Measurements from ENCODE around the gene TMEM181. TPM values are rescaled to one million over a fixed set of nuclear protein-coding genes. Genes with fewer than 3 reads are reported as not detected.
"Not testable (repeated sequence)": the region's sequence is repeated elsewhere in the genome, so short reads cannot be mapped to it uniquely, and the experiment has no call there.

The TMEM181 gene
- 10 to 100 TPM; 21.4 to 24.6 (median 23.0) TPM for polyA plus RNA-seq (ENCODE audit: insufficient read length in 3 of 3)

DNA sequence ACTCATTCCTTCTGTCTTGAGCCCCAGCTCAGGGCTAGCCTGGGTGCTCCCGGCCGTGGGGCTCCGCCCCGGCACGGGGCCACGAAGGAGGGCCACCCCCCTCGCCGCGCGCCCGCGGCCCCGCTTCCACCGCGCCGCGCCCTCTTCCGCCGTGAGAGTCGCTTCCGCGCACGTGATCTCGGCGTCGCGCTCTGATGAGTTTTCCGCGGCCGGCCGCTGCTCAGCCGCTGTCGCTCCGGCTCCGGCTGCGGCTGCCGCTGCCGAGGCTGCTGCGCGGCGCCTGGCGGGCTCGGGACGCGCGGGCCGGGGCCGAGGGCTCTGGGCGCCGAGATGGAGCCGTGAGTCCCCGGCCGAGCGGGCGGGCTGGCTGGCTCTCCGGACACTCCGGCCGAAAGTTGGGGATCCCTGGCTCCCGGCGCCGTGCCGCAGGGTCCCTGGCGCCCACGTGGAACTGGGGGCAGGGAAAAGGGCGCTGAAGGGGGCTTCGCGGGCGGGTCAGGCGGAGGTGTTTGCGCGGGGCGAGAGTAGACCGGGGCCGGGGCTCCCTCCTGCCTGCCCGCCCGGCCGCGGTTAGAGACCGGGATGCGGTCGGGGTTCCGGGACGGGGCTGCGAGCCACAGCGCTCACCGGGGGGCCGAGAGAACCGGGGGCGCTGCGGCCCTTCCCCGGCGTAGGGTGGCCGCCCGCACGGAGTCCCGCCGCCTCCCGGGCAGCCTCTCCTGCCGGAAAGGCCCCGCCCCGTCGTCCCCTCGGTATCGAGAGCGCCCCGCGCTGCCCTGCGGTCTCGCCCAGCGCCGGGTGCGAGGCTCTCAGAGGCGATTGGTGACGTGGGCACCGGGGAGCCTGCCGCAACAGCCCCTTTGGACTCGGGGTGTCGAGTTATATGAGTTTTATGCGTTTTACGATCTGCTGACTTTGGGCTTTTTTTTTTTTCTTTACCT, at the start of gene TMEM181:
Gene TMEM181, plus strand, starts transcription at position 197 of the 941 bp plus-strand sequence. Its CDS starts 134 bp downstream, at position 331.
- peak in 2 of 3 donors; percentile 31 to 70 for DNase-seq (ENCODE audit: low read depth in 3 of 3, low spot score in 2 of 3)

GRCh38 chr6:158512809-158513208, 47.1 kb upstream of the TMEM181 start:
- DNase-seq (ENCODE audit: low read depth in 3 of 3, low spot score in 2 of 3), result no peak

DNA sequence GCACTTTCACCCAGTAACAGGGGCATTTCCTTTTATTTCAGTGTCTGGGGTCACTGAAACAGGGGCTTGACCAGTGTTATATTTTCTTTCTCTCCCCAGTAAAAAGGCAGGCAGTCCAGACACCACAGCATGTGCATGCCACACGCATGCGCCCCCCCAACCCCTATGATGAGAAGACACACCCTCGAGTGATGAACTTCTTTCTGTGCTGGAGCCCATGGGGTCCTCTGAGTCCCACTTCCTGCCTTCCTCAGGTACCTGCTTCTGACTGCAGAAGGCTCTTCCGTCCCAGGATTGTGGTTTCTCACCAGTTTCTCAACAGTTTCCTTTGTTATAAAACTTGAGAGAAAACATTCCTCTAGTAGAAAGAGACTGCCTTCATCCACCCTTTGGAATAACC, 45.7 kb upstream of the TMEM181 start:
- DNase-seq (ENCODE audit: low read depth in 3 of 3, low spot score in 2 of 3), result no peak

DNA sequence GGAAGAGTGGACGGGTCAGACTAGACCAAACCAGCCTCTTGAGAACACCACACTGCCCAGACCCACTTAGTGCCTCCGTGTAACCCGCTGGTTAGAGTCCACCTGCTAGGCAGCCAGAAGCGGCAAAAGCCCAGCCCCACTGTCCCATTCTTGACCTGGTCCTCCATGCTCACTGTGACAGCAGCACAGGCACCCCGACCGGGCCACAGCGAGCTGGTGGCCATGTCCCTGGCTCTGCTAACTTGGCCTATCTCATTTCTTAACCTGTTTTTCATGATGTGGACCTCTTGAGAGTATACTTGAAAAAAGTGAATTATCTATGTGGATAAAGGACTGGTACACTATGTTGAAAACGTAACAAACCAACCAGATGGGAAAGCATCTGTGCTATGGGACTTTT, 44.9 kb upstream of the TMEM181 start:
- DNase-seq (ENCODE audit: low read depth in 3 of 3, low spot score in 2 of 3), result no peak

DNA sequence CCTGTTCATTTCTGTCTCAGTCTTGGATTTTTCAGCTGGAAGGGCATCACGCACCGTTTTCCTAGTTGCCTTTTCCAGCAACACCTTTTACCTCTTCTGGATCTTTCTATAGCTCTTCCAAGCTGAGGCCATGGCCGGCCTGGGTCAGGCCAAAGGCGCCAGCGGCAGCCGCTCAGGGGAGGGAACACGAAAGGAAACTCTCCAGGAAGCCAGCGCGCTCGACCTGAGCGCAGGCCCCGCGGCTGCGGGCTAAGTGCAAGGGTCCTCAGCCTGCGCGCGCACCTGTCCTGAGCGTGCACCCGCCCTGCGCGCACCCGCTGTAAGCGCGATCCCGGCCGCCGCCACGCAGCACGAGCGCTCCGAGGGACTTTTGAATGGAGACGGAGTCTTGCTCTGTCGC, 43.8 kb upstream of the TMEM181 start:
- DNase-seq (ENCODE audit: low read depth in 3 of 3, low spot score in 2 of 3), result no peak

GRCh38 chr6:158517038-158517437, 42.9 kb upstream of the TMEM181 start:
- no peak for DNase-seq (ENCODE audit: low read depth in 3 of 3, low spot score in 2 of 3)

- DNase-seq (ENCODE audit: low read depth in 3 of 3, low spot score in 2 of 3), result no peak
Measured at GRCh38 chr6:158517581-158517980, 42.3 kb upstream of the TMEM181 start.

DNA sequence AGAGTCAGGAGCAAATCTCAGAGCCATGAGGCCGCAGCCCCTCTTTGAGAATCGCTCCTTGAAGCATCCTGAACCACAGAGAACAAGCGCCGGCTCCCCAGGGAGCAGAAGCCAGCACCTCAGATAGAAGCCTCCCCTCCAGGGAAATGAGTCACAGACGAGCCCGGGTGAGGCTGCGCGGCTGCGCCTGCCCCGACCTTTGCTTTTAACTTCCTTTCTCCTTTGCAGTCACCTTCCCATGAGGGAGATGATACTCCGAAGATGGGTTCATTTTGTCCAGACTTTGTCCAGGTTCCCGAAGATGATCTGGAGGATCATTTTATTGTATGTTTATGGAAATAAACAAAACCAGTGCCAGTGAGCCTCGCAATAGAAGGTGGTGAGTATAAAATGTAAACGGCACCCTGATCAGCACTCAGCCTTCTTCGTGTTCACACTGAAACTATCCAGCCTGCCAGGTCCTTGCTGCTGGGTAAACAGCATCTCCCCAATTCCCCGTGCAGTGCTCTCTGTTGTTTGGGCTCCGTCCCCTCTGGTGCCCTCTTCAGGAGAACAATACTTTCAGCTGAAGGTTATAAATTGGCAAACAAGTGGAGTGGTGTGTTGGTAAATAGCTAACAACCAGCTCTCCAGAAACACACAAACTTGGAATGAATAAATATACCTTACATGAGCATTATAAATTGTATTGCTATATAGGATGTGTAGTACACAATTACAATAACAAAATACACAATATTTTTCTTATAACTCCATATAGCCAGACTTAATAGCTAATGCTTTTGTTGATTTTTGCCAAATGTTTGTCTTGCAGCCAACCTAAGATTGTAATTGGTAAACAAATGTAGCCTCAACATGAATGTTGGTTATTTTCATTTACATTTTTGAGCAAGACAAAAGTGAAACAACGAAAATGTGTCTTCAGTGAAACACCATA, 41.4 kb upstream of the TMEM181 start:
- no peak for DNase-seq (ENCODE audit: low read depth in 3 of 3, low spot score in 2 of 3)

DNA sequence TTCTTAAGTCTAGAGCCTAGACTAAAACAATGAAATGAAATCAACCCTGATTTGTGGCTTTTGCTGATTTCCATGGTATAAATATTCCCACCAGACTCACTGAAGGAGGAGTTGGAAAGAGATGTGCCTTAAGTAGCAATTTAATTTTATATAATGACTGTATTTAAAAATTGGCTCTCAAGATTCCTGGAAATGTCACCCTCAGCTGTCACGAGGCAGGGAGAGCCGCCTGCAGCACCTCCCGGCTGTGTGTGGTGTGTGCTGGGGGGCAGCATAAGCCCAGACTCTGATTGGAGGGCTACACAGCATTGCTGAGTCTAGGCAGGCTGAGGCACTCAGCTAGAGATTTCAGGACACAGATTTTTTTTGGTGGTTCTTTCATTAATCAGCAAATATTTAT, 40.6 kb upstream of the TMEM181 start:
- DNase-seq (ENCODE audit: low read depth in 3 of 3, low spot score in 2 of 3), result no peak

- DNase-seq (ENCODE audit: low read depth in 3 of 3, low spot score in 2 of 3), result no peak
Measured at GRCh38 chr6:158519761-158520160, 40.1 kb upstream of the TMEM181 start.

GRCh38 chr6:158520975-158521374, 38.9 kb upstream of the TMEM181 start:
- DNase-seq (ENCODE audit: low read depth in 3 of 3, low spot score in 2 of 3), result not testable (repeated sequence)

GRCh38 chr6:158521759-158522158, 38.1 kb upstream of the TMEM181 start:
- DNase-seq (ENCODE audit: low read depth in 3 of 3, low spot score in 2 of 3), result no peak

DNA sequence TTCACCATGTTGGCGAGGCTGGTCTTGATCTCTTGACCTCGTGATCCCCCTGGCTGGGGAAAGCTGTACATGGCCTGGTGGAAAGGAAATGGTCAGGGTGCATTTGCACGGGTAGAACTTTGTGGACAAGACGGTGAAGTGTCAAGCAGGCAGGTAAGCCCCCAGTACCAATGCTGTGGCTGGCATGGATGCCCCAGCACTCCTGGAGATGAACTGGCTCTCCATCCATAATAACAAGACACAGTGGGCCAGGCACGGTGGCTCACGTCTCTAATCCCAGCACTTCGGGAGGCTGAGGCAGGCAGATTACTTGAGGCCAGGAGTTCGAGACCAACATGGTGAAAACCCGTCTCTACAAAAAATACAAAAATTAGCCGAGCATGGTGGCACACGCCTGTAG, 37.3 kb upstream of the TMEM181 start:
- DNase-seq (ENCODE audit: low read depth in 3 of 3, low spot score in 2 of 3), result no peak

DNA sequence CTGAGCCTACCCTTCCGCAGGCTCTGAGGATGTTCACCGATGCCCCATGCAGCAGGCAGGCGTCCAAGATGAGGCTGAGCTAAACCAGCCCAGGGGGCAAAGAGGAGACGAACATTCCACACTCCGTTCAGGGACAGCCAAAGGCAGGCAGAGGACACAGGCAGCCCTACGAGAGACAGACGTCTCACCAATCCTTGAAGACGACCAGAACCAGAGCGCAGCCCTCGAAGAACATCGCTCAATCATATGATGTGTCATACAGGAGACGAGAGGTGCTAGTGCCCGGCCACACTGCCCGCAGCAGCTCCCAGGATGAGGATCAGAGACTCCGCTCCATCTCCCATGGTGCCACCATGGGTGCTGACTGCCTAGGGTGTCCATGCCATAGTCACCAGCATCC, 35.6 kb upstream of the TMEM181 start:
- no peak for DNase-seq (ENCODE audit: low read depth in 3 of 3, low spot score in 2 of 3)

DNA sequence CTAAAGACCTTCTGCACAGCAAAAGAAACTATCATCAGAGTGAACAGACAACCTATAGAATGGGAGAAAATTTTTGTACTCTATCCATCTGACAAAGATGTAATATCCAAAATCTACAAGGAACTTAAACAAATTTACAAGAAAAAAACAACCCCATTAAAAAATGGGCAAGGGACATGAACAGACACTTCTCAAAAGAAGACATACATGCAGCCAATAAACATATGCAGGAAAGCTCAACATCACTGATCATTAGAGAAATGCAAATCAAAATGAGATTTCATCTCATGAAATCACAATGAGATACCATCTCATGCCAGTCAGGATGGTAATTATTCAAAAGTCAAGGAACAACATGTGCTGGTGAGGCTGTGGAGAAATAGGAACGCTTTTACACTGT, 32.0 kb upstream of the TMEM181 start:
- DNase-seq (ENCODE audit: low read depth in 3 of 3, low spot score in 2 of 3), result not testable (repeated sequence)

- DNase-seq (ENCODE audit: low read depth in 3 of 3, low spot score in 2 of 3), result no peak
Measured at GRCh38 chr6:158528826-158529225, 31.1 kb upstream of the TMEM181 start.

- DNase-seq (ENCODE audit: low read depth in 3 of 3, low spot score in 2 of 3), result no peak
Measured at GRCh38 chr6:158529629-158530028, 30.3 kb upstream of the TMEM181 start.

DNA sequence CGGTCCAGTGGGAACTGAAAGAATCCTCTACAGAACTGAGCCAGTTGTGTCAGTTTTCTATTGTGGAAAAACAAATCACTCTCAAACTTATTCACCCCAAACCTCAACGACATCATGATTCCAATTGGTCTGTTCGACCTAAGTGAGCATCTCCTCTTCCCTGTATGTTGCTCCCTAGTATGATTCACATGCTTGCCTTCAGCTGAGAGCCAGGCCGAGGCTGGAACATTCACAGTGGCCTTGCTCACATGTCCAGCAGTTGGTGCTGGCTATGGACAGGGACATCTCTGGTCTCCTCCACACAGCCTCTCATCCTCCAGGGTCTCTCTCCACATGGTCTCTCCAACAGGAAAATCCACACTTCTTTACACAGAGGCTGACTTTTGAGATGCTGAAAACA, 28.3 kb upstream of the TMEM181 start:
- no peak for DNase-seq (ENCODE audit: low read depth in 3 of 3, low spot score in 2 of 3)

- no peak for DNase-seq (ENCODE audit: low read depth in 3 of 3, low spot score in 2 of 3)
Measured at GRCh38 chr6:158531970-158532369, 27.9 kb upstream of the TMEM181 start.

GRCh38 chr6:158536084-158536890, 23.6 kb upstream of the TMEM181 start:
- DNase-seq (ENCODE audit: low read depth in 3 of 3, low spot score in 2 of 3), result peak; percentile 75 to 80 (median 78)

Measured in right renal cortex interstitium (tissue), 3 donors.